Neural cell (in vitro differentiated cells): Measurements from ENCODE around the gene FAM83G. TPM values are rescaled to one million over a fixed set of nuclear protein-coding genes. Genes with fewer than 3 reads are reported as not detected.

ENCODE experiments used
- H2AFZ ChIP-seq: fragments of 200-600, 300-800 bp; sonication (generic), shearing (Covaris generic); 2 replicates; pipeline ENCODE4 v1.6.0; 2014; ENCODE audit warnings: low read depth, mild to moderate bottlenecking, antibody characterized with exemption, low read length, moderate library complexity
- H3F3A ChIP-seq: fragments of 200-600 bp; shearing (Covaris generic); 2 replicates; pipeline ENCODE4 v1.6.1; 2016; ENCODE audit warnings: mild to moderate bottlenecking, moderate library complexity, mixed read lengths, antibody characterized with exemption, low read length; ENCODE audit not compliant: insufficient read depth, poor library complexity, severe bottlenecking
- H3K27ac ChIP-seq: fragments of 200-600, 300-800 bp; sonication (generic), shearing (Covaris generic); 2 replicates; pipeline ENCODE4 v1.5.1; 2014; ENCODE audit warnings: mild to moderate bottlenecking, low read length, moderate library complexity
- H3K27me3 ChIP-seq: fragments of 300-800, 200-600 bp; sonication (generic), shearing (Covaris generic); 2 replicates; pipeline ENCODE4 v1.6.0; 2014; ENCODE audit warnings: mild to moderate bottlenecking, low read depth, low read length, moderate library complexity; ENCODE audit not compliant: insufficient read depth
- H3K36me3 ChIP-seq: fragments of 300-800, 200-600 bp; sonication (generic), shearing (Covaris generic); 2 replicates; pipeline ENCODE4 v1.5.1; 2014; ENCODE audit warnings: mild to moderate bottlenecking, antibody characterized with exemption, low read length, moderate library complexity; ENCODE audit not compliant: insufficient read depth
- H3K4me2 ChIP-seq: fragments of 300-800, 200-600 bp; sonication (generic), shearing (Covaris generic); 2 replicates; pipeline ENCODE4 v1.6.0; 2014; ENCODE audit warnings: mild to moderate bottlenecking, low read length
- H3K4me3 ChIP-seq: fragments of 300-800, 200-600 bp; sonication (generic), shearing (Covaris generic); 2 replicates; pipeline ENCODE4 v1.5.1; 2014; ENCODE audit warnings: mild to moderate bottlenecking, low read length, moderate library complexity
- H3K79me2 ChIP-seq: fragments of 200-600 bp; shearing (Covaris generic); replicated peaks from 2 replicates; pipeline ENCODE4 v1.6.0; 2014; ENCODE audit warnings: mild to moderate bottlenecking, low read length, moderate library complexity; ENCODE audit not compliant: insufficient read depth
- H3K9ac ChIP-seq: fragments of 300-800, 200-600 bp; sonication (generic), shearing (Covaris generic); 2 replicates; pipeline ENCODE4 v1.6.1; 2016; ENCODE audit warnings: mild to moderate bottlenecking, low read length, mixed read lengths
- H3K9me2 ChIP-seq: fragments of 200-600 bp; shearing (Covaris generic); 2 replicates; pipeline ENCODE4 v1.6.1; 2016; ENCODE audit warnings: mild to moderate bottlenecking, low read length, mixed read lengths; ENCODE audit not compliant: insufficient read depth
- H3K9me3 ChIP-seq: fragments of 200-600, 300-800 bp; sonication (generic), shearing (Covaris generic); 2 replicates; pipeline ENCODE4 v1.6.1; 2016; ENCODE audit warnings: mild to moderate bottlenecking, mixed run types, low read length, moderate library complexity, mixed read lengths
- H4K20me1 ChIP-seq: fragments of 200-600 bp; shearing (Covaris generic); 2 replicates; pipeline ENCODE4 v1.6.1; 2016; ENCODE audit warnings: mild to moderate bottlenecking, mixed run types; ENCODE audit not compliant: insufficient read depth
- CTCF ChIP-seq: fragments of 450-650 bp; IDR thresholded peaks from 2 replicates; pipeline ENCODE4 v1.5.1; 2014; ENCODE audit warnings: antibody characterized with exemption, mild to moderate bottlenecking, moderate library complexity; ENCODE audit not compliant: poor library complexity, severe bottlenecking
- EP300 ChIP-seq: fragments of 450-650 bp; conservative IDR thresholded peaks from 2 replicates; pipeline ENCODE4 v1.6.1; 2014; ENCODE audit warnings: antibody characterized with exemption, mild to moderate bottlenecking, moderate library complexity; ENCODE audit not compliant: poor library complexity, severe bottlenecking
- EZH2 ChIP-seq: fragments of 200-600, 300-800 bp; shearing (Covaris generic), sonication (generic); IDR thresholded peaks from 2 replicates; pipeline ENCODE4 v1.6.1; 2014; ENCODE audit warnings: antibody characterized with exemption, low read length, borderline replicate concordance, mild to moderate bottlenecking; ENCODE audit not compliant: insufficient read depth, poor library complexity, severe bottlenecking
- MXI1 ChIP-seq: fragments of 450-650 bp; conservative IDR thresholded peaks from 2 replicates; pipeline ENCODE4 v1.6.1; 2014; ENCODE audit warnings: antibody characterized with exemption, mild to moderate bottlenecking; ENCODE audit not compliant: poor library complexity, severe bottlenecking
- POLR2AphosphoS5 ChIP-seq: IDR thresholded peaks from 2 replicates; pipeline ENCODE4 v1.6.1; 2012
- RAD21 ChIP-seq: fragments of 450-650 bp; conservative IDR thresholded peaks from 2 replicates; pipeline ENCODE4 v1.6.1; 2014; ENCODE audit warnings: antibody characterized with exemption, mild to moderate bottlenecking, moderate library complexity
- REST ChIP-seq: IDR thresholded peaks from 2 replicates; pipeline ENCODE4 v1.6.1; 2012; ENCODE audit warnings: borderline replicate concordance
- SMC3 ChIP-seq: fragments of 450-650 bp; conservative IDR thresholded peaks from 2 replicates; pipeline ENCODE4 v1.6.1; 2014; ENCODE audit warnings: antibody characterized with exemption, mild to moderate bottlenecking, moderate library complexity; ENCODE audit not compliant: poor library complexity
- TAF1 ChIP-seq: IDR thresholded peaks from 2 replicates; pipeline ENCODE4 v1.6.1; 2012; ENCODE audit warnings: low read depth
- polyA plus RNA-seq: library from polyadenylated mRNA; depleted of rRNA; stranded (reverse); fragments of >200 nt; gene quantifications from 2 replicates; pipeline ENCODE4 v1.2.3, GENCODE V29; 2014

Gene FAM83G
- polyA plus RNA-seq, 1 donor from 2014 or later: not detected

- no peak overlapping the region for H3K9ac ChIP-seq
Observed at GRCh38 chr17:18984273-18985114, 20.1 kb downstream of the FAM83G start.

More at GRCh38 chr17:18984273-18985114, 20.1 kb downstream of the FAM83G start:
- Histone ChIP-seq H3K4me3 (no peak overlapping the region), H3K79me2 (no peaks in the 10 kb centered on the region), H3F3A (no peaks in the 10 kb centered on the region), H3K27me3 (no peaks in the 10 kb centered on the region), H3K4me2 (no peak overlapping the region), H4K20me1 (no peaks in the 10 kb centered on the region), H3K9me3 (no peaks in the 10 kb centered on the region), H3K9me2 (no peaks in the 10 kb centered on the region), H2AFZ (no peak overlapping the region), H3K27ac (no peak overlapping the region), H3K36me3 (no peaks in the 10 kb centered on the region)
- TF ChIP-seq REST (no peak), EZH2 (no peak), CTCF (no peak), RAD21 (no peak), SMC3 (no peak), EP300 (no peak), MXI1 (no peak), TAF1 (no peak), POLR2AphosphoS5 (no peak)
